ENCODE results near the gene KIF27. TPM values are rescaled to one million over a fixed set of nuclear protein-coding genes. Genes with fewer than 3 reads are reported as not detected.
"Not testable (repeated sequence)": the region's sequence is repeated elsewhere in the genome, so short reads cannot be mapped to it uniquely, and the experiment has no call there.

KIF27 gene
- total RNA-seq, 1 donor from 2014 or later = 13.1 TPM

DNA sequence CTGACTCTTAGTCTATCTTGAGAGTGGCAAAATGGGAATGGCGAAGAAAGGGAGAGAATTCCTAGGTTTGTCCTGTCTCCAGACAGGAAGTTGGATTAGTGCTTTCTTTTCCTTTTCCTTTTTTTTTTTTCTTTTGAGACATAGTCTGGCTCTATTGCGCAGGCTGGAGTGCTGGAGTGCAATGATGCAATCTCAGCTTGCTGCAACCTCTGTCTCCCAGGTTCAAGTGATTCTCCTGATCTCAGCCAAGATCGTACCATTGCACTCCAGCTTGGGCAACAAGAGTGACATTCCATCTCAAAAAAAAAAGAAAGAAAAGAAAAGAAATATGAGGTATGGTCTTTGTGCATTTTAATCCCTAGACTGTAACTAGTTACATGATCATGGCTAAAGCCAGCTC is 12.6 kb upstream of the KIF27 start:
- no peak for DNase-seq

DNA sequence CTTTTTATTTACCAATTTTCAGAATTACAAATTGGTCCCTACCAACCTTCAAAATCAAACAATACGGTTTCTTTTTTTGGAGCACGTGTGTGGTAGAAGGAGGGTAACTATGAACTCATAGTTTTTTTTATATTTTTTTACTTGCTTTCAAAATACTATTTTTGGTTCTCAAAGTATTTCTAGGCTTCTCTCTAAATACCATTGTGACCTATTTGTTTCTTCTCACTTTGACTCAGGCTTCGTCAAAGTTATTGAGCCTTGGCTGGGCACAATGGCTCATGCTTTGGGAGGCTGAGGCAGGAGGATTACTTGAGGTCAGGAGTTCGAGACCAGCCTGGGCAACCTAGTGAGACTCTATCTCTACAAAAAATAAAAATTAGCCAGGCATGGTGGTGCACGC is 11.6 kb upstream of the KIF27 start:
- DNase-seq = no peak

DNA sequence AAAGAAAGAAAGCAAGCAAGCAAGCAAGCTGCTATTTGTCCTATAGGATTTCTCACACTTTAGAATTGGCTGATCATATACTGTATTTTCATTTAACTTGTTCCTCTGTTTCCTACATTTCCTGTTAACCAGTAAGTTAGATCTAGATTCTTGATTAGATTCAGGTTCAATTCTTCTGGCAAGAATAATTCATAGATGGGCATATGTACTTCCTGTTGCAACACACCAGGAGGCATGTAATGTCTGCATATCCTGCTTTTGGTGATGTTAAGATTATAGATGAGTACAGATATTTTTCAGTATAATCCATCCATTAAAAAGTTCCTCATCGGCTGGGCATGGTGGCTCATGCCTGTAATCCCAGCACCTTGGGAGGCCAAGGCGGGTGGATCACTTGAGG is 10.8 kb upstream of the KIF27 start:
- no peak for DNase-seq

DNA sequence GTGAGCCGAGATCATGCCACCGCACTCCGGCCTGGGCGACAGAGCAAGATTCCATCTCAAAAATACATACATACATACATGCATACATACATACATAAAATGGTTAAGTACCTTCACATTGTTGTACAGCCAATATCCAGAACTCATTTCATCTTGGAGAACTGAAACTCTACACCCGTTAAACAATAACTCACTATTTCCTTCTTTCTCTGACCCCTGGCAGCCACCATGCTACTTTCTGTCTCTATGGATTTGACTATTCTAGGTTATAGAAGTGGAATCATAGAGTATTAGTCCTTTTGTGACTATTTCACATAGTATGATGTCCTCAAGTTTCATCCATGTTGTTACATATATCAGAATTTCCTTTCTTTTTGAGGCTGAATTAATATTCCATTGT is 9.6 kb upstream of the KIF27 start:
- no peak for DNase-seq

DNA sequence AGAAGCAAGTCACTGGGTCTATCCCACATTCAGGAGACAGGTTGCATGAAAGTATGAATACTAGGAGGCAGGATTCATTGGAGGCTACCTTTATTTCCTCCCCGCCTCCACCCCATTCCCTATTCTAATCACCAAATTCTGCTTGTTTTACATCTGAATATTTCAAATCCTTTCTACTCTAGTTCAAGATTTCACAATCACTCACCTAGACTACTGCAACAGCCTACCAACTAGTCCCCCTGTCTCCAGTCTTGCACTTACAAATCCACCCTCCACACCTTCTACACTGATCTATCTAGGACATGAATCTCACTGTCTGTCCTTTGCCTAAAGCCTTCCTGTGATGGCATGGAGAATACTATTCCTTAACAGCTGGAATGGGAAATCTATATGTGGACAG is 6.4 kb upstream of the KIF27 start:
- DNase-seq = no peak

DNA sequence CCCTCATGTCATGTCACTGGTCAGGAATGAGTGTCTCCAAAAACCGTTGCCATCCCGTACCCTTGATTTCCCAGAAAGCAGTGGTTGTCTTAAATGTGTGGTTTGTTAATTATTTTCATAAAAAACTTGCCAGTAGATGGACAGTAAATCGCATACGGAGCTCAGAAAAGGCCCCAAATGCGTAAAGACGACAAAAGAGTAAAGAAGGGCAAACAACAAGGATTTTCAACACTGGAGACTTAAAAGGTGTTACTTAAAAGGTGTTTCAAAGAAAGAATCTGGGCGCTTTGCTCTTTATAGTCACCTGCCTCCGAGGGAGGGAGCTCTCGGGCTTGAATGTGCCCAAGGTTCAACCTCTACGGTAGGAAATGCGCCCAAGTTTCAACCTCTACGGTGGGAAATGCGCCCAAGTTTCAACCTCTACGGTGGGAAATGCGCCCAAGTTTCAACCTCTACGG is 734 bp downstream of the KIF27 start:
- DNase-seq = peak; percentile 54

DNA sequence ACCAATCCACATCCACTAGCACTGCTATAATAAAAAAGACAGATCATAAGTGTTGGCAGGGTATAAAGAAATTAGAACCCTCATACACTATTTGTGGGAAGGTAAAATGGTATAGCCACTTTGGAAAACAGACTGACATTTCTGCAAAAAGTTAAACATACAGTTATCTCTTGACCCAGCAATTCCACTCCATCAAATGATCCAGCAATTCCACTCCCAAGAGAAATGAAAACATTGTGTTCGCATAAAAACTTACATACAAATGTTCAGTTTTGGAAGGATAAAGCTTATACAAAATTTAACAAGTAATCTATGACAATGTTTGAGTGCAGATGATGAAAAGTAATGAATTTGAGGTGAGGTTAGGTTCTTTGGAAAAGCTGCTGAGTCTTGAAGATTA is 2.1 kb downstream of the KIF27 start:
- no peak for DNase-seq

DNA sequence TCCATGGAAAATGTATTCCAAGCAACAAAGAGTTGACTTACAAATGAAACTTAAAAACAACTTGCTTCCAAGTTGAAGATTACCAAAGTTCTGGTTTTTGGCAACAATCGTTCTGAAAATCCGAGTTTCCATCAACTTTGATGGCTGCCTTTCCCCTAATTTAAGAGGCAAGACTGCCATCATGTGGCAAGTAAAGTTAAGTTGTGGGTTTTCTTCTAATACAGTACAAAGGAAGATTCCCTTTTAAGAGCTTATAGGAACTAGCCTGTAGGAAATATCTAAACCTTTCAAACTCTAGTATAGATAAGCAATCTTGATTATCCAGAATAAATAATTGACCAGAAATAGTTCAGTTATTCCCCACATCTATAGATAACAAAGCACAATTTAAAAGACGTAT is 9.0 kb downstream of the KIF27 start:
- DNase-seq = not testable (repeated sequence)

DNA sequence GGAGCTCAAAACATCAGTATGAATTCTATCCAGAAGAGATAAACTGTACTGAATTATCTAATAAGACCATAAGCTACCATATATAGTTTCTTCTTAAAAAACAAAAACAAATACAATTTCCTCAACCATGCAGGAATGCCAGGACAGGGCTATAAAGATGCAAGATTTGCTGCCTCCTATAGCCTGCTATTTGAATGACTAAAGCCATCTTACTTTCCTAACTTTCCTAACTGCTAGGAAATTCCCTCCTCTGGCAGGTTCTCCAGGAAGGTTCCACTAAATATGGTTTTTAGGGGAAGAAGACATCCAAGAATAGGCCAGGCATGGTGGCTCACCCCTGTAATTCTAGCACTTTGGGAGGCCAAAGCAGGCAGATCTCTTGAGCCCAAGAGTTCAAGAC is 15.1 kb downstream of the KIF27 start:
- no peak for DNase-seq

DNA sequence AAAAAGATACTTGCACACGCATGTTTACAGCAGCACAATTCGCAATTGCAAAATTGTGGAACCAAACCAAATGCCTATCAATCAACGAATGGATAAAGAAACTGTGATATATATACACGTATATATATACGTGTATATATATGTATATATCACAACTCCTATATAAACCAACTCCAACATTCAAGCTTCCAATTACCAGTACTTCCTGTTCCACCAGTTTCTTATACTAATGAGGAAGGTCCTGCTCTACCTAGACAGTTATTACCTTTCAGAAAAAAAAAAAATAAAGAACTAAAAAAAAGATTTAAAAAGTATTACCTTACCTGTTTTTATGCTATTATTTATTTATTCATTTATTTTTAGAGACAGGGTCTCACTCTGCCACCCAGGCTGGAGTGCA is 20.6 kb downstream of the KIF27 start:
- DNase-seq = not testable (repeated sequence)

DNA sequence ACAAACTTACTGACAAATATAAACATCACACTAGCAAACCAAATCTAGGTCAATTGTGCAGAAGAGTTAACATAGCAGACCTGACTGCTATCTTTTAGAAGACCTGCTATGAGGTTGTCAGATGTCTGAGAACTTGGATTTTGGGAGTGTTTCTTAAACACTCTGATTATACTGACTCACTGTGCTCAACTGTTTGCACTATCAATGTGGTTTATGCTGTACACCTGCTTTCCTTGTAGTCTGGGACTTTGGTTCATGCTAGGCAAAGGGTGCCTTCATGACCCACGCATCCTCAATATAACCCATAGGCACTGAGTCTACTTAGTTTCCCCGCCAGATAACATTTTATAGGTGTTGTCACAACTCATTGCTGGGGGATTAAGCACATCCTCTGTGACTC is 26.9 kb downstream of the KIF27 start:
- DNase-seq = not testable (repeated sequence)

DNA sequence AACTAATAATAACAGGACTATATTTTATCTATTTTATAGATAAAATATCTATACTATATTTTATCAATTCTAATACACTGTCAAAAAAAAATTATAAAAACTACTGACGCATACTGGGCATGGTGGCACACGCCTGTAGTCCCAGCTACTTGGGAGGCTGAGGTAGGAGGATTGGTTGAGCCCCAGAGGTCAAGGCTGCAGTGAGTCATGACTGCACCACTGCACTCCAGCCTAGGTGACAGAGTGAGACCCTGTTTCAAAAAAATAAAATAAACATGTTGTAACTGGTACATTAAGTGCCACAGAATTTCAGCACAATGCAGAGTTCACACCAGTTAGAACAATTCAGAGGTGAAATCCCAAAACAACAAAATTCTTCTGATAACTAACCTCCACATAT is 34.7 kb downstream of the KIF27 start:
- DNase-seq = not testable (repeated sequence)

DNA sequence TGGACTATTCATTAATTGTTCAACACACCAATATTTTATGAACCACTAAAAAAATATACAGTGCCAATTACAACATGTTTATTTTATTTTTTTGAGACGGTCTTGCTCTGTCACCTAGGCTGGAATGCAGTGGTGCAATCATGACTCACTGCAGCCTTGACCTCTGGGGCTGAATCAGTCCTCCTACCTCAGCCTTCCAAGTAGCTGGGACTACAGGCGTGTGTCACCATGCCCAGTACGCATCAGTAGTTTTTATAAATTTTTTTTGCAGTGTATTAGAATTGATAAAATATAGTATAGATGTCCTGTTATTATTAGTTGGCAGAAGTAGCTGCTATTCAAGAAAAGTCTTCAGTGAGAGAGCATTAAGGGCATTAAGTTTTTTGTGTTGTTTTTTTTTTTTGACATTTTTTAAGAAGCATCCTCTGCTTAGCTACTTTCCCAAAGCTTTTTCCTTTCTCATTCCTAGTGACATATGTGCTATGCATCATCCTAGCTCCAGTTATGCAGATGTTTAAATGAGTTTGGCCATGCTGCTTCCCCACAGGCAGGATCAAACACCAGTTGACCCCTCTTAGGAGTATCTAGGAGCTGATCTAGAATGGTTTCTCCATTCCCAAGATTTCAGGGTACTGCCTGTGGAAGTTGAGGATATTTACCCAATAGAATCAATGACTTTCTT is 35.5 kb downstream of the KIF27 start:
- not testable (repeated sequence) for DNase-seq

DNA sequence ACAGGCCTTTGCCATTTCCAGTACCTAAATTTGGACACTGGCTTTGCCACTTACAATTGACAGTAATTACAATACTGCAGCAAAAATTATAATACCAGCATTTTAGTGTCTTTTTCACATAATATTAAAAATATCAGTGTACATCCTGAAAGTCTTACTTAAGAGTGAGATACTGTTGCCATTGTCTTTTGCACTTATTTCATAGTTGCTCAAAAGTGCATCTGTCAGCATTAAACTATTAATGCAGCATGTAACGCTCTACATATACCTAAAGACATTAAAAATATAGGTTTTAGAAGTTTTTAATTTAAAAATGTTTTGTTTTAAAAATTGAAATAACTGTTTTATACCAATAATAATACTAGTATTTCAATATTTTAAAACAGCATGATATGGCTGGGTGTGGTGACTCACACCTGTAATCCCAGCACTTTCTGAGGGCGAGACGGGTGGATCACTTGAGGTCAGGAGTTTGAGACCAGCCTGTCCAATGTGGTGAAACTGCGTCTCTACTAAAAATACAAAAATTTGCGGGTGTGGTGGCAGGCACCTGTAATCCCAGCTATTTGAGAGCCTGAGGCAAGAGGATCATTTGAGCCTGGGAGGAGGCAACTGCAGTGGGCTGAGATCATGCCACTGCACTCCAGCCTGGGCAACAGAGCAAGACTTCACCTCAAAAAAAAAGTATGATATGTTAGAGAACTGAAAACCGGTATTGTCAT is 39.4 kb downstream of the KIF27 start:
- not testable (repeated sequence) for DNase-seq

DNA sequence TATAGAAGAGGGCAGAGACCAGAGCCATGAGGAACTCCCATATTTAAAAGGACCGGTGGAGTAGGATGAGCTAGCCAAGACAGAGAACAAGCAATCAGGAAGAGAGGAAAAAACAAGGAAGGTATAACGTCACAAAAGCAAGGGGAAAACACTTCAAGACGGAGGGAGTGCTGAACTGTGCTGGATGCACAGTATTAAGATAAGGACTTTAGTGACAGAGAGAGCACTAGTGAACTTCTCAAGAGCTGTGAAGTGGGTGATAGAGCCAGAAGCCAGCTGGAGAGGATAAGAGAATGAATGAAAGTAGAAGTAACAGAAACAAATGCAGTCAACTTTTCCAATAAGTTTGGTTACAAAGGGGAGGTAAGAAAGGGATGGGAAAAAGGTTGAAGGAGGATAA is 45.7 kb downstream of the KIF27 start:
- DNase-seq = not testable (repeated sequence)

DNA sequence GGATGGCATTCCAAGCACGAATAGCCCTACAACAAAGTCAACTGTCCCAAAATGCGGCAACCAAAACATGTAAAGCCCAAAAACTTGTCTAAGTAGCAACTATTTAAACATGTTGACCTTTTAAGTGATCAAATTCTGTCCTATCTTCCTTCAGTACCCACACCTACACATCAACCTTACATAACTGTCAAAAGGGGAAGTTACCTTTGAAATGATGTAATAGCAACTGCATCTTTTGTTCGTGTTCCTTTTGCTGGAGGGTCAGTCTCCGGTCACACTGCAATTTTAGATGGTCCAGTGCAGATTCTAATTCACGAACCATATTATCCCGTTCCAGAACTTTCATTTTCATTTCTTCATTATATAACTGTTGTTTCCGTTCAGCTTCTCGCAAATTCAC is 71.3 kb downstream of the KIF27 start:
- DNase-seq = not testable (repeated sequence)

DNA sequence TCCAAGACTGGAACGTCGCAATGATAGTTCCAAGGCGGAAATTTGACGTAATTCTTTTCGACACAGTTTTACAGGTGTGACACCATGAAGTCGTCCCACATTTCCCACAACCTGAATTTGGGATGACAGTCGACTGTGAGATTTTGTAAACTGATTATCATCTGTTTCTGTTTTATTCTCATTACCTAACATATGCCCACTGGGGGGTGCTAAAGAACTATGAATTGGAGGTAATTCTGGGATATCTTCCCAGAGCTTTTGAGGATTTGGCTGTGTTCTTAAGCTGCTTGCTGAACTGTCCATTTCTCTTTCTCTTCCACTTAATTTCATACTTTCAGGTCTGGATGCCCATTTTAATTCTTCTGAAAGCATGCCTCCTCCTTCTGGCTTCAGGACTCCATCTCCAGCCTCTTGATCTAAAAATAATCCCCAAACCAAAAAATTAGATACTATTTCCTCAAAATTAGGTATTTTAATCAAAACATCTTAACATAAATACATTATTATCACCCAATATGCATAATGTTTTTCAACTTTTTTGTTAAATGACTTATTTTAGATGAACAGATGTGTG is 84.1 kb downstream of the KIF27 start:
- DNase-seq = not testable (repeated sequence)

DNA sequence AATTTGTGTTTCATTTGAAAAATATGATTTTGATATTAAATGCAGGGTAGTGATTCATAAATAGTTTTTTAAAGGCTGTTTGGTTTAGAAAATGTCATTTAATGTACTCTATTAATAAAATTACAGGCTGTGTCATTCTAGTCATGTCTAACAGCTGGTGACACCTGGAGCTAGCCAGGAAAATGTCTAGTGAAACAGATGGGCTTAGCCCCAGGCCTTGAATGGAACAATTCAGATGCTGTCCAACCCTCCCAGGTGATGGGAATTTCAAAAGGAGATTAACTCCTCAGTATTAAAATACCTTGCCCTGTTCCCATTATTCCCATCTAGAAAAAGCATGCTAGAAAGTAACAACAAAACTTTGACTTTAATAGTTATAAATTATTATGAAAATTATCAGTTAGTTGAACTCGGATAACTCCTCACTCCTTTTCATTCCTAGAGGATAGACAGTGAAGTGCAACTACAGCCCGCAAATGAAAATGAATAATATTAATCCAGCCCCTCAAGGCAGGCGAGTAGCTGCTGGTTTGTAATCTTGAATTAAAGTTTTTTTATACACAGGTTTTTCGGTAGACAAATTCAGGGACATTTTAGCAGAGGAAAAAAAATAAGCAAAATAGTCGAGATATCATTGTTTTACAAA is 90.7 kb downstream of the KIF27 start:
- not testable (repeated sequence) for DNase-seq

DNA sequence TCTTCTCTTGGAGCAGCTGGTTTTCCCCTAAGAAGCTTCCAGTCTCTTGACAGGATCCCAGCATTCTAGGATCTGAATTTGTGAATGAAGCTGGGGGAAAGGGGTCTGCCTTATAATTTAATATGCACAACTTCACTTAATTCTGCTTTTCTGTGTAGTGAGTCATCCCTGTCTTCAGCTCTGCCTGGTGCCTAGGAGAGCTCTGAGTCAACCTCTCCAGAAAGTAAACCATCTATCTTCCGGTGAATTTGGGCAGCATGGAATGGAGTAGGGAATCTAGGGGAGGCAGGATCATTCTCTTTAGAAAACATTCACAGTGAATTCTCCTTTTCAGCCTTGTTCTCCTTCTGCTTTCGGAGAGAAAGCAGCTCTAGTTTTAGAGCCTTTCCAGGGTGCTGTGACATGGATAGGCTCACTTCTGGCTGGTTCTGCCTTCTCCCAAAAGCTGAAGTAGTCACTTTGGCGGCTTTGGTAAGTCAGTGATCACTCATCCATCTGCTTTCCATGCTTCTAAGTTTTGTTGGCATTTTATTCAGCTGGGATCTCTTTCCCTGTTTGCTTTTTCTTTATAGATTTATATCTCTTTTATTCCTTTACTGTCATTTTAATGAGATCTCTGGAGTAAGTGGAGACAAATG is 96.1 kb downstream of the KIF27 start:
- DNase-seq = not testable (repeated sequence)

DNA sequence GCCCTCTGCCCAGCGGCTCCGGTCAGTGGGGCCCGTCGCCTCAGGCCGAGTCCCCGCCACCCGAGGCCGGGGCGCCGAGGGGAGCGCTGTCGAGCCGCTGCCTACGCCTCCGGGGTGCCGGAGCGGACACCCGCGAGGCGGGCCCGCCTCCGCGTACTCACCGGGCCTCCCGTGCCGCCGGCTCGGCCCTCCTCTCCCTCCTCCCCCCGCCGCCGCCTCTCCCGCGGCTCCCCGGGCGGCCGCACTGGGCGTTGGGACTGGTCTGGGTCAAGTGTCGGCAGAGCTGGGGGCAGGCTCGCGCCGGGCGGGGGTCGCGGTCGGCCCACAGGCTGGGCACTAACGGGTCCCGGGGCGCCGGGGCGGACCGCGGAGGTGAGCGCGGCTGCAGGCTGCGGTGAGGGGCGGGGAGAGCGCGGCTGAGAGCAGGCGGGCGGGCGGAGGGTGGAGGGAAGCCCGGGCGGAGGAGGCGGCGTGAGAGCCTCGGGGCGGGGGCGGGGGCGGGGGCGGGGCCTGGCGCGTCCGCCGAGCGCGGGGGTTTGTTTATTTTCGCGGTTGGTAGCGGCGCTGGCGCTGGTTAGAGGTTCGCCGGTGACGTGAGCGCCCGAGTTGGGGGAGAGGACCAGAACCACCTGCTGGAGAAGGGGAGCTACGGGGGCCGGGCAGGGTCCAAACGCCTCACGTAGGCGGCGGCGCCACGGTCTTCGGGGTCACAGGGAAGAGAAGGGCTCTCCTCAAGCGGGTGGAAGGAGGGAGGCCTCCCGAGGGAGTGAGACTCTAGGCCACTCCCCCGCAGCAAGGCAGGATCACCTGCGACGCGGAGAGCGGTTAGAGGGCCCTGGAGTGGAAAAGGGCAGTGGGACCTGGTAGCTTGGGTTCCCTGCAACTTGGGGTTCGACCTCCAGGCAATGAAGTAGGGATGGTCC is 103.6 kb downstream of the KIF27 start, which contains the start of gene GKAP1:
Gene GKAP1, minus strand, starts transcription at position 414 of the 923 bp plus-strand sequence. CDS start 11,252 bp downstream, outside the sequence.
- DNase-seq = peak; percentile 9

DNA sequence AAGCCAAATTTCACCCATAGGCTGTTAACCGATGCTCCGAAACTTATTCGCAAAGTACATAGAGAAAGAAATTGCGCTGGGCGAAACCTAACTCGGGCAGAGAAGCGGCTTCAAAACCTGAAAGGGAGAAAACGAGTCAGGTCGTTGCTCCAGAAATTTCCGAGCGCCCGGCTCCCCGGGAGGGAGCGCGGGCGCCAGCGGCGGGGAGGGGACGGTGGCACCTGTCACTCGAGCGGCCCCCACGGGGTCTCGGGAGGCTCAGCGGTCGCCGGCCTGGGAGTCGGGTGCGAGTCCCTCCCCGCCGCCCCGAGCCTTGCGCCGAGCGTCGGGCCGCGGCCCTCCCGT is 104.2 kb downstream of the KIF27 start:
- DNase-seq = not testable (repeated sequence)

Data from skin of body (tissue), 2 donors.